Effector CD8-positive, alpha-beta T cell (primary cell): Measurements from ENCODE around the gene RIC3.
"Not testable (repeated sequence)": the region's sequence is repeated elsewhere in the genome, so short reads cannot be mapped to it uniquely, and the experiment has no call there.

Experiments used
- DNase-seq: peaks from one replicate; lab custom pipeline; 2025; lab: John Stamatoyannopoulos, UW

Gene RIC3

DNA sequence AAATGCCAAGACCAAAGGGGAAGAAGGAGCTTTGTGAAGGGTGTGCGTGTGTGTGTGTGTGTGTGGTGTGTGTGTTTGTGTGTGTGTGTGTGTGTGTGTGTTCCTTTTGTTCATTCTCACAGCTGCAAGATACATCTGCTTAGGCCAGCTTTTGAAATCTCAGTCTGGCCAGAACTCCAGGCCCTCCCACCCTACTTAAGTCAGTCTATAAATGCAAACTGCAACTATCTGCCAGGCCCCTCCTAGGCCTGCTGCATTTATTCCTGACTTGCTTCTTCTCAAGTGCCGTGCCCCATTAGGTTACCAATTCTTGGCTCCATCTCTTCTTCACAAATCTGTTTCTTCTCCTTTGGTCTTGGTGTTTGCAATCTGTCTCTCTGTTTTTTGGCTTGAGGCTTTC is 21.6 kb upstream of the RIC3 start:
- no peak for DNase-seq

DNA sequence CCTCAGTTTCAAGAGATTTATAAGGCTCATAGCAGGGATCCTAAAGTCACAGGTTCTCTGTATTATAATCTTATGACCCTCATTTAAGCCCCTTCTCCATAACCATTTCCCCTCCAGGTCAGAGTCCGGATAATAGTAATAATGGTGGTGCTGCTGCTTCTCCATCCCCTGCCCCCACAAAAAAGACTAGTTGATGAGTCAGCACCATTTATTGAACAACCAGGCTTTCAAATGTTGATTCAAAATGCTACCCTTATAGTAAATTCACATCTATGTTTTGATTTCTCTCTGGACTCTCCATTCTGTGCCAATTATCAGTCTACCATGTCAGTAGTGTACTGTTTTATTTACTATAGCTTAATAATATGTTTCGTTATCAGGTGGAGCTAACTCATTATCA is 17.6 kb upstream of the RIC3 start:
- DNase-seq: no peak

DNA sequence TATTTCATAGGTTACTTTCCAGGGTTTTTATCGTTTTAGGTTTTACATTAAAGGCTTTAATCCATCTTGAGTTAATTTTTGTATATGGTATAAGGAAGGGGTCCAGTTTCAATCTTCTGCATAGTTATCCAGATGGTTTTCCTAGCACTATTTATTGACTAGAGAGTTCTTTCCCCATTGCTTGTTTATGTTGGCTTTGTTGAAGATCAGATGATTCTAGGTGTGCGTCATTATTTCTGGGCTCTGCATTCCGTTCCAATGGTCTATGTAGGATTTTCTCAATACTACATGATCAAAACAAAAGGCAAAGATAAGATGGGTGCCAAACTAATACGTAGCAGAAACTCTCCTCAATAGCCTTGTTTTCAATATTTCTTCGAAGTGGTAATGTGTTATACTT is 14.3 kb upstream of the RIC3 start:
- DNase-seq: no peak

DNA sequence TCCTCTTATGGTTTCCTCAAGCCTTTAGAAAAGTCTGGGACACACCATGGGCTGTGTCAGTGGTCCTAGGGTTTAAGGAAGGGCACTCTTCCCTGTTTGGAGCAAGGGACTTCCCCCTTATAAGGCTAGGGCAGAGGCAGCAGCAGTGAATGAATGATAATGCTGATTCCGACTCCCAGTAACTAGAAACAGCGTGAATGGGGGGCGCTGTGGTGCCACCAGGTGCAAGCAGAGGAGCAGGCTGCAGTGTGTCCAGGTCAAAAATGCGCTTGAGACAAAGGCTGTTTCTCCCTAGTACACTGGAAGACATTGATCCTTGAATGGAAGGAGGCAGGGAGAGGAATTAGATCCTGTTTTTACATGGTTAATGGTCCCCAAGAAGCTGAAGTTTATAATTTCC is 11.6 kb upstream of the RIC3 start:
- DNase-seq: no peak

DNA sequence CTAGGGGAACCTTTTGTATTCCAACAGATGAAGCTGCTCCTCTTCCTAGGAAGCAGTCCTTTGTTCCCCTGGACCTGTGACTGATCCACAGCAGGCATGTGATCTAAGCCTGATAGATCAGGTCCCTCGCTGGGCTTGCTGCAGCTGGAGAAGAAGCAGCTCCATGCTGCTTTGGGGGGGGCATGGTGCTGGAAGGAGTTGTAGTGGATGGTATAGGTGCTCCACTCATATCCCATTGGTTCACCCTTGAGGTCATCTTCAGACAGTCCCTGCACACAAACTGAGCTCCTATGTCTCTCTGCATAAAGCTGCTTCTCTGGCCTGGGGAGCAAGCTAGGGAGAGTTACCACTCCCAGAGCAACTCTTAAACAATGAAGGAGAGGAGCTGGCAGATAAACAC is 9.5 kb upstream of the RIC3 start:
- no peak for DNase-seq

DNA sequence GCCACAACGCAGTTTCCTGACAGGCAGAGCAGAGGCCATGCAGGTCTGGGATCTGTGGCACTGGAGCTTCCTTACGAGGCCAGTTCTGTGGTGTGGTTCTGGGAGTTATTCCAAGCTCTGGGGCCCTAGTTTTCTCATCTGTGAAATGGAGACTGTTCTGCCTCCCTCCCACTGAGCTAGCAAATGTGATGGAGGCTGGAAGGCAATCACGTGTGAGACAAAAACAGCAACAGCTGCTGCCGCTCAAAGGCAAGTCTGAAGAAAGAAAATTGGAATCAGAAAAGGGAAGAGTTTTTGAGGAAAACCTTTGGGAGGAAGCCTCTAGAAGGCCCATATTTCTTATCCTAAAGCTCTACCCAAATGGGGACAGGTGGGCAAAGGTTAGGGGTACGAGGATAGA is 8.3 kb upstream of the RIC3 start:
- DNase-seq: no peak

DNA sequence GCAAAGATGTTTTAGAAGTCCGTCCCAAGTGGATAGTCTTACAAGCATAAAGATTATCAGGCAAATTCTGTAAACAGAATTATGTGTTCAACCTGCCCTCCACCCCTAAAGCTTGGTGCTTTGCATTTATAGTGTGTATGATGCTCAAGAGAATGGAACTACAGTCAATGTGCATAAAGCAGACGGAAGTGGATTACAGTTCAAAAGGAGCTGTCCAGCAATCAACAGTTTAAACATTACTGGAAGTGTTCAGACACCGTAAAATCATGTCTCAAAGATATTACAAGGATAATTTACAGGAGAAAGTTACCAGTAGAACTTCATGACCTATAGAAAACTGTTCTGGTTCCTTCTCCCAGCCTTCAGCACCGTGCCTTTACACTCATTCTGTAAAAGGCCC is 1.0 kb downstream of the RIC3 start:
- DNase-seq: no peak

DNA sequence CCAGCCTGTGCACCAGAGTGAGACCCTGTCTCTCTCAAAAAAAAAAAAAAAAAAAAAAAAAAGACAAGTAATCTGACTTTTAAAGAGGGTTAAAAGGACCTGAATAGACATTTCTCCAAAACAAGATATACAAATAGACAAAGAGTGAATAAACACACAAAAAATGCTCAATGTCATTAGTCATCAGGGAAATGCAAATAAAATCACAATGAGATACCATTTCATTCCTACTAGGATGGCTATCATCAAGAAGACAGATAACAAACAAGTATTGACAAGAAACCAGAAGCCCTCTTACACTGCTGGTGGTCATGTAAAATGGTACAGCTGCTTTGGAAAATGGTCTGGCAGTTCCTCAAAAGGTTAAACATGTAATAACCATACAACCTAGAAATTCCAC is 4.1 kb downstream of the RIC3 start:
- DNase-seq: no peak

DNA sequence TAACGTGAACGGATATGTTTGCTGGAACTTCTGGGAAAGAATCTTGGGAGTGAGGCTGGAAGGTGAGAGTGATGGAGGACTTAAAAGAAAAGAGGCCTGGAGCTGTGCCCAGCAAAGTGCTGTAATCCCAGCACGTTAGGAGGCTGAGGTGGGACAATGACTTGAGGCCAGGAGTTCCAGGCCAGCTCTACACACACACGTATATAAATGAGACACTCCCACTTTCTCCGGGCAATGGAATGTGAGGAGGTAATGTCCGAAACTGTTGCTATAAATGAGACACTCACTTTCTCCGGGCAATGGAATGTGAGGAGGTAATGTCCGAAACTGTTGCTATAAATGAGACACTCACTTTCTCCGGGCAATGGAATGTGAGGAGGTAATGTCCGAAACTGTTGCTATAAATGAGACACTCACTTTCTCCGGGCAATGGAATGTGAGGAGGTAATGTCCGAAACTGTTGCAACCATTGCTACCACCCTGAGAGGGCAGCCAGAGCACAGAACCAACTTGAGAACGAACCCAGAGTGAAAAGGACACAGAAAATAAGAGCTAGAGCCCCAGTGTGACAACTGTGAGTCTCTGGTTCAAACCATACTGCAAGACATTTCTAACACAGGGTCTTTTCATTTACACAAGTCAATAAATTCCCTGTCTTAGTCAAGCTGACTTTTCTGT is 7.1 kb downstream of the RIC3 start:
- DNase-seq: not testable (repeated sequence)

DNA sequence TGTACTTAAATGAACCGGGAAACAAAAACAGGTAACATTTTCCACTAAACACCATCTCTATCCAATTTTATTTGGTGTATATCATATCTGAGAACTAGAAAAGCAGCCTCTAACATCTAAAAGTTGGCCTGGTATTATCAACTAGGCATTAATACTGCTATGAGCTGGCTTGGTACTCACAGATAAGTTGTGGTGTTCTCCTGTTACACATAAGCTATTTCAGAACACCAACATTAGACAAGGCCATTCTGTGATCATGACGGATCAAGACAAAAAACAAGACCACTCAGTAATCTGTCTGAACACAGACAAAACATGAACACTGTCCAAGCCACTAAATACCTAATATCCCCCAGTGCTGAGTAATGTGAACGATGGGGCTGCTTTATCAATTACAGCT is 11.9 kb downstream of the RIC3 start:
- DNase-seq: no peak

DNA sequence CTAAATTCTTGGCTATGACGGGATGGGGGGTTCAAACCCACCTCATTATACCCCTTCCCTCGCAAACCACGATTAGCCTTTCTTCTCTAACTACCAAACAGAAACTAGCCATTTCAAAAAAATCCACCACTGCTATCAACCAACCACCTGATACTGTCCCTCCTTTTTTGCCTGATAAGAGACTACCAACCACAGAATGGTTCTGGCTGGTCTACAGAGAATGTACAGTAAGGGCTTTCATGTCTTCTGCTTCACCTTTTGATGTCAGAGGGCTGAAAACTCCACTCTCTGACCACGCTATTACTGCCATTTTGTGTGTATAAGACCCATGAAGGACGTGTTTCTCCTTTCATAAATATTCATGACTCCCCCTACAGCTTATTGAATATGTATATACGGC is 19.1 kb downstream of the RIC3 start:
- no peak for DNase-seq

DNA sequence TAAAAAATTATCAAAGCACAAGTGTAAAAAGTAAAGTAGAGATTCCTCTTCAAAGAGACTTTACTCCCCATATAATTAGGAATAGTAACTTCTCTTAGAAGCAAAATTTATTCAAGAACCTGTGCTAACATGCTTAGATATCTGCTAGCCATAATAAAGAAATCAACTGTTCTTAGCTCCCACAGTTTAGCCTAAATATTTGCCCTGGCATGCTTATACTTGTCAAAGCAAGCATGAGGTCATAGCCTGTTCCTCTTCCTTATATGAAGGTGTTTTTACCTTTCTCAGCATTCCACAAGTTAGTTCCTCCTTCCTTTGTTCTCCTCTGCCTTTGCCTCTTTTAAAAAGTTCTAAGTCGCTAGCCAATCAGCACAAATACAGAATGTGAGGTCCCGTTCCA is 30.3 kb downstream of the RIC3 start:
- no peak for DNase-seq

DNA sequence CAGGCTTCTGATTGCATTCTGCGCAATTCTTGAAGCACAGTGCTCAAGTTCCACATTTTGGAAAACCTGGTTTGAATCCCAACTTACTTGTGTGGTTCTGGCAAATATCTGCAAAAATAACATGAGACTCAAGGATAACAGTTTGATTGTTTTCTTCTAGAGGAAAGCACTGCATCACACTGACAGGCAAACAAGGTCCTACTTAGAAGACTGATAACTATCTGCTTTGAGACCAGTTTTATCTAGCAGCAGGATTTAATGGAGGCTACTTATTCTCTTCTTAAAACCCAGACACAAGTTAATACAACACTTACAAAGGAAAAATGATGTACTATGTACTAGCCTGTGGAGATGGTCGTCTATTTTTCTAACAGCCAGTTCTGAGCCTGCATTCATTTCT is 41.4 kb downstream of the RIC3 start:
- no peak for DNase-seq

DNA sequence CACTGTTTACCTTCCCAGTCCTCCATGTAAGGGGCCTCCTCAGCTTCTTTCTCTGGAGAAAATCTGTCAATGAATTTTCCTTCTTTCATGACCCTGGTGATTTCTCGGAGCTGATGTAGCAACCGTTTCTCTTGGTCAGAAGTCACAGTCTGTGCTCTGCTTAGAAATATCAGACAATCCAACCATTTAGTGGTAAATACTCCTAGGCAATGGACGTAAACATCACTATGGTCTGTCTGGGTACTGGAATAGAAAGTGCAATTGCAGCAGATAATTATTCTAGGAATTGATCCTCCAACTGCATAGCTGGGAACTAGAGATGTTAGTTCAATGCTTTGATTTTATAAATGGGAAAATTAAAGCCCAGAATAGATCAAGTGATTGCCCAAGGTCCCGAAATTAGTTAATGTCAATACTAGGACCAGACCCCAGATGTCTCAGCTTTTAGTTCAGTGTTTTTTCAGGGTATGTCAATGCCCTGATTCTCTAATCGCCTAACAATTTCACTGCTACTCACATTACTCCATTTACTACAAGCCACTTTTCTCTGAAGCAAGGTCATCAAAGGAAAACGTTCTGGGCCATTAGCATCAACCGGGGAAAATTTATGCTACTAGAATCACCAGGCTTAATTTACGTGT is 42.1 kb downstream of the RIC3 start:
- DNase-seq: no peak

DNA sequence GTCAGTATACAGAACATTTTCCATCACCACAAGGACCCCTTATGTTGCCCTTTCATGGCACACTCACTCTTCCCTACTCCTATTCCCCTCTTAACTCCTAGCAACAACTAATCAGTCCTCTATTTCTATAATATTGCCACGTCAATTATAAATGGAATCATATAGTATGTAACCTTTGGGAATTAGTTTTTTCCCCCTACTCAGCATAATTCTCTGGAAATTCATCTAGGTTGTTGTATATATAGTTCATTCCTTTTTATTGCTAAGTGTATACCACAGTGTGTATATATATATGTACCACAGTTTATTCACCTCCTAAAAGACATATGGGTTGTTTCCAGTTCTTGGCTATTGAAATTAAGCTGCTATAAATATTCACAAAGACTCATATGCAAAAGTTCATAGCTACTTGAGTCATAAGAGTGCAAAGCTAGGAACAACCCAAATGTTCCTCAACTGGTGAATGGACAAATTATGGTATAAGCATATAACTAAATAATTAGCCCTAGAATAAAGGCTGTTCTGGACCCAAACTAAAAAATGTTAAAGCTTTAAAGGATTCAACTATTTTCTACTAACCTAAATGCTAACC is 46.6 kb downstream of the RIC3 start:
- no peak for DNase-seq

DNA sequence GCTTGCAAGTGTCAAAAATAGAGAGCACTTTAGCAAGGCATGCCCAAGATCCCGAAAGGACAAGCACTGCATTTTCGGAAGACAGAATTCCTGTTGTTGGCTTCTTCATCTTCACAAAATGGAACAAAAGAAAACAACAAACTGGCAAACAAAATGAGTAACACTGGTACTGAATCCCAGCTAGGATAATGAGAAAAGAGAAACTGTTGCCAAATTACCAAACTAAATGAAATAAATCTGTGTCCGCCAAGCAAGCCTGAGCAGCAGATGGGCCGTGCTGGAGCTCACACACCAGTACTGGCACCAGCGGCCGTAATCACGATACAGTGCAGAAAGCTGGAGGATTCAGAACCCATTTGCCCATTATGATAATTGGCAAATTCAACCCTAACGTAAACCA is 57.2 kb downstream of the RIC3 start:
- no peak for DNase-seq

DNA sequence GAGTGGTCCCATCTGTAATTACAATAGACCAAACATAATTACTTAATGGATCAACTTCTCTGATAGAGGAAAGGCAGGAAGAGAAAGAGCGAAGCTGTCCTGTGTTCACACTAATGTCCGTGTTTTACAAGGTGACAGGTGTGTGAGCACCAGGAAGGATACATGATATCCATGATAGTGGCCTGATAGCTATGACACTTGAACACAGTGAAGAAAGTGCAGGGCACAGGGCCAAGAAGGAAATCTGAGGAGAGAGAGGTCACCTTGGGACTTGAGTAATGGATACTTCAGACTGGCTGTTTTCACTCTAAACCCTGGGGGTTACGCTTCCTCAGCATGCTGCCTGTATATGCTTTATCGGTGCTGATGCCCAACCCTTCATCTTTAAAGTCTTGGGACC is 58.4 kb downstream of the RIC3 start:
- DNase-seq: no peak

DNA sequence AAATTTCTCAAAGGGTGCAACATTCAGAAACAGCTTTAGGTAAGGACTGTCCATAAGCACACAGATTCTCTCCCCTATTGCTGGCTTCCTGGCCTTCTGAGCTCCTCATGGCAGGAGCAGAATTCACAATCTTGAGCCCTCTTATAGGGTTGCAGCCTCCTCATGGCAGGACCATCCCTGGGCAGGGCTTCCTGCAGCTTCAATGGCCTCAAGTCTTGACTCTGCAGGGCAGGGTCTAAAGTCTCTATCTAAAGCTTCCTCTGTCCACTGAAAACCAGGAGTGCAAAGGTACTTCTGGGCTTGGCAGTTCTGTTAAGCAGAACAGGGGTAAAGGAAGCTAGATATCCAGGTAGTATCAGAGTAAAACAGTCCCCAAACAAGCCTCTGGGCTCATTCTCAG is 59.1 kb downstream of the RIC3 start:
- no peak for DNase-seq

DNA sequence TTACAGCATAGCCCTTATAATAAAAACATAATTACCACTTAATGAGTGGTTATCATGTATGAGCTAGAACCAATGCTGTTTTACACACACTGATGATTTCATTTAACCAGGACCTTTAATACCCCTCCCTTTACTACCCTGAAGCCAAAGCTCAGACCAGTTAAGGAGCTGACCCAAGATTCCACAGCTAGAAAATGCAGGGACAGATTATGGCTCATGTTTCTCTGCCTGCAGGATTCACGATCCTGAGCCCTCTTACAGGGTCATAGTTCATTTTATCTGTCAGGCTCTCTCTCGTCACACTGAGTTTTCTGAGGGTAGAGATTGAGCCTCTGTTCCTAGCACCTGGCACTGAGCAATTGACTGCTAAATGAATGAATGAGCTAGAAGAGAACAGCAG is 60.4 kb downstream of the RIC3 start:
- no peak for DNase-seq

DNA sequence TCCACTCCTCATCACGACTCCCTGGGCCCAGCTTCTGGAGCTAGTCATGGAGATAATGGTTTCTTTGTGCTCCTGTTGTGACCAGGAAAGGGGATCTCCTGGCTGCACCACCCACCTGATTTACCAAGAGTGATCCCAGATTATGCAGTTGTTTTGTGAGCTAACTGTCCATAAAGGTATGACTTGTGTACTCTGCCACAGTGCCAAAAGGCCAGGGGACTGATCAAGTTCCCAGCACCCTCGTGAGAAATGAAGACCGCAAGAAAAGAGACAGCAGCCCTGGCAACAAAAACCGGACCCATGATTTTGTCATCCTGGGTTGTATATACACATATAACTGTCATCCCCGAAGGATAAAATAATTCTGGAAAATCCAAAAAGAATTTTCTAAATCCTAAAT is 61.2 kb downstream of the RIC3 start:
- DNase-seq: no peak

DNA sequence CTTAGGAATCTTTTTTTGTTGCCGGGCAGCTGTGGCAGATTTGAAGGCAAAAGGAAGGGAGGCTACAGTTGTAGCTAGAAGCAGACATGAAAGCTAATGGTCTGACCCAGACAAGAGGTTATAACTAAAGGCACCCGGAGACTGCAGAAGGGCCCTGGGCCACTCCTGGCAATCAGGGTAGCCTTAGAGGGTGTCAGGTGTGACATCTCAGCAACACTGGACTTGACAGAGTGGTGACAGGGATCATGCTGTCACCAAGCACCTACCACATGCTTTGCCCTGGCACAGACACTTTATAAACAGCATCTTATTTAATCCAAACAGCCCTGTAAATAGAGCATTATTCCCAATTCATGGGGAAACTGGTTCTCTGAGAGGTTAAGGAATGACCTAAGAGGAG is 62.1 kb downstream of the RIC3 start:
- DNase-seq: no peak

DNA sequence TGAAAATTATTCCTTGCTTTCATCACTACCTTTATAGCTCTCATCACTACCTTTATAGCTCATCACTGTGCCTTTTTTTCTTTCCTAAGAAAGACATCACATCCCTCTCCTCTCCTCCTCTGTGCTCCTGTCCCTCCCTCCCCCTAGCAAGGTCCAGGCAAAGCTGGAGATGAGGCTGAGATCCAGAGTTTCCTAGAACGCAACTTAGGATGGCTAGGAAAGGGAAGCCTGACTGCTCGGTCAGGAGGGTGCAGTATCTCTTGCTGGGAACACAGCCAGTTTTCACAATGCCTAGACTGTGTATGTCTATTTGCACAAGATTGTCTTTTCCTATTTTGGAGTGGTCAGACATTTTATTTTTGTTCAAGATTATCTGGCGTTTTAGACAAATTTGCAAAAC is 63.2 kb downstream of the RIC3 start:
- no peak for DNase-seq

DNA sequence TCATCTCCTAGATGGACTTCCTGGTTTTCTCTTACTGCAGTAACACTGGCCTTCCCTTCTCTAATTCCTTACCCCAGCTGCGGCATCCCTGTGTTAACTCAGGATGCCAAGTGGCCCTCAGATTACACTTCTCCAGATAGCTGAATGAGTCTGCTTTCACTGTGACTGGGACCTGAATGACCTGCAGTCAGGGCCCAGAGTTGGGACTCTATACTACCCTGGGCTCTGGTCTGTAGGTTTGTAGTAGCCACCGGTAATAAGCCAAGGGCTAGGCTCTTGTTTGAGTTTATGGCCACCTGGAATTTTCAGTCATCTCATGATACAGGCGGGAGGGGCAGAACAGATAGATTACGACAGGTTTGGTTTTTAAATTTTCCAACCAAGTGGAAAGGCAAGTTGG is 63.7 kb downstream of the RIC3 start:
- no peak for DNase-seq

DNA sequence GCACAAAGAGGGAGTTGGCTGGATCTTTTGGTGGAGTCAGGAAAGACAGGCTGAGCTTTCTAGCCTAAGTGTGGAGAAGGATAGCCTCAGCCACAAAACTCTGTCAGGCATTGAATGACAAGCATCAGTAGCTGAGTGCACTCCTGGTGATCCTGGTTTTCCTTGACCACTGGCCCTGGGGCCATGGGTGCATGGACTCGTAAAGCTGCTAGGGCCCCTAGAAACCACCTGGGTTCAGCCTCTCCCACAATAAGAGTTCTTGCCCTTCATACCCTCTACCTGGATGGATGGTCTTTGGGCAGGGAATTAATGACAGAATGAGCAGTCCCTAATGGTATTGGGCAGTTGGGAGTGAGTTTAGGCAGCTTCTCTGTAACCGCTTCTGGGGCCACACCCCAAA is 64.9 kb downstream of the RIC3 start:
- DNase-seq: no peak
